GM18502 (cell line): ENCODE measurements around the gene NGEF.
"Not testable (repeated sequence)": the region's sequence is repeated elsewhere in the genome, so short reads cannot be mapped to it uniquely, and the experiment has no call there.

Source experiments
- ATAC-seq: cut with Tn5 transposase; IDR thresholded peaks from one replicate; pipeline ENCODE4 v1.9.1; 2021; ENCODE audit warnings: mild to moderate bottlenecking; ENCODE audit not compliant: unreplicated experiment, poor library complexity

NGEF gene

DNA sequence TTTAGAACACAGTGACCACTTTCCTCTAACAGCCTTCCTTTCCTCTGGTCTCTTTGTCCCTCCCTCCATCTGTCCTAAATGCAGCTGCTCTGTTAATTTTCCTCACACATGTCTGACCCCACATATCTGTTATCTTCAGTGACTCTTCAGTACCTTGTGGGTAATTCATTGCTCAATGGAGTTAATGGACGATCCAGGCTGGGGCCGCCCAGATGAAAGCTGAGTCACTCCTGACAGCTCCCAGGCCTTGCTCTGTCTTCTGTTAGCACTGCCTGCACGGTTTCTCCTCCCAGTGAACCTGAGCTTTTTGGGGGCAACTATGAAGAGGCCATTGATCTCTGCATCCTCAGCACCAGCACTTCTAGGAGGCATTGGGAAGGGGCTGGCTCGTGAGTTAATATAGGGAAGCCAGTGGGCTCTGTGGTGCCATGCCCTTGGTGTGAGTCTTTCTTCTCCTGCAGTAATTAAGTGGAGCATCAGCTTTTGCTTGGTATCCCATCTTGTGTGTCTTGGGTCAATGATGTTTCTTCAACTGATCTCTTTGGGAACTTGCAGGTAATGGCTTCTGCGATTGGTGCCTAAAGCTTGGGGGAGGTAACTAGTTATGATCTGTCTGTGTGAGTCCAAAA, 75.7 kb downstream of the NGEF start:
- ATAC-seq, result no peak

DNA sequence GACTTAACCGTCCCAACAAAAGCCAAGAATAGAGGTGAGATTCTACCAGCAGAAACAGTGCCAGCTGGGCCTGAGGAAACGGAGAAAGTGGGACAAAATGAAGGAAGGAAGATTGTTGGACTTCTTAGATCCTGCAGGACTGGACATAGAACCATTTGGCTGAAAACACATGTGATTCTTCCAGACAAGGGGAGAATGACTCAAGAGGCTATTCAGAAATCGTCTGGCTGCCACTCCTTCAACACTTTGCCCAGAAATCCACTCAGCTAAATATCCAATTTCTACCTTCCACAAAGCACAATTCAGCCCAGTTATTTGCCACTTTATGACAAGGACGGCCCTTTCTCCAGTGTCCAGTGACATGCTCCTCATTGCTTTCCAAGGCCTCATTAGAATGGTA, 81.4 kb downstream of the NGEF start:
- ATAC-seq, result no peak

DNA sequence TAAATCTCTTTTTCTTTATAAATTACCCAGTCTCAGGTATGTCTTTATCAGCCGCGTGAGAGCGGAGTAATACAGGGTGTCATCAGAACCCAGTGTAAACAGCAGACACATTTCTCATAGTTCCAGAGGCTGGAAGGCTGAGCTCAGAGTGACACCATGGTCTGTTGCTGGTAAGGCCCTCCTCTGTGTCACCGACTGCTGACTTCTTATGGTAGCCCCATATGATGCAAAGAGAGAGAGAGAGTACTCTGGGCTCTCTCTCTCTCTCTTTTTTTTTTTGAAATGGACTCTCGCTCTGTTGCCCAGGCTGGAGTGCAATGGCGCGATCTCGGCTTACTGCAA, 83.0 kb downstream of the NGEF start:
- no peak for ATAC-seq

GRCh38 chr2:232929303-232930058, 83.6 kb downstream of the NGEF start:
- no peak for ATAC-seq

DNA sequence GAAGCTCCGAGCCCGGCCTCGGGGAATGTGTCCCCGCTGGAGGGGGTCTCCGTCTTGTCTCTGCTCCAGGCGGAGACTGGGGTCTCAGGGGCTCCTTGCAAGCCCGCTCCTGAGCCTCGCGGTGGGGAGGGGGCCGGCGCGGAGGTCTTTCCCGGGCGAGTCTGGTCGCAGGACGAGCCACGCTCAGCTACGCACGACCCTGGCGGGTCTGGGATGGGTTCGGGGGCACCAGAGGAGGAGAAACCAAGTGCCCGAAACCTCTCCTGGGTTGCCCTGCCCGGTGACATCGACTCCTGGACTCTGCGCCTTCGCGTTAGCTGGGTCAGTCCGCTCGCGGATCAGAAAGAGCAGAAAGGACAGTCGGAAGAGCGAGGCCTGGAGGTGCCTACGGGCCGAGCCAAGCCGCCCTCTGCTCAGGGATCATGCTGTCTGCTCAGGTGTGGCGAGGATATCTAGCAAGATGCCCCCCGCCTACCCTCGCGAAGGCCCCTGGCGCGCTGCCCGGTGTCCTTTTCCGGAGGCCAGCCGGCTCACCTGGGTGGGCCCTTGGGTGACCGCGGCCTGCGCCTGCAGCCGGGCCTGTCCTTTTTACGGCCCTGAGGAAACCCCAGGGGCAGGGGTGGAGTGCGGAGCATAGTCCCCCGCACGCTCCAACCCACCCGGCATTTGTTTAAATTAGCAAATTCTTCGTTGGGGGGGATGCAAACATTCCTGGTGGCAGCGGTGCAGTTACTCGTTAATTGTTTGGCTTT, 84.3 kb downstream of the NGEF start:
- no peak for ATAC-seq

- ATAC-seq, result no peak
Observed at GRCh38 chr2:232927793-232928550, 85.1 kb downstream of the NGEF start.

- no peak for ATAC-seq
Observed at GRCh38 chr2:232927032-232927792, 85.8 kb downstream of the NGEF start.

DNA sequence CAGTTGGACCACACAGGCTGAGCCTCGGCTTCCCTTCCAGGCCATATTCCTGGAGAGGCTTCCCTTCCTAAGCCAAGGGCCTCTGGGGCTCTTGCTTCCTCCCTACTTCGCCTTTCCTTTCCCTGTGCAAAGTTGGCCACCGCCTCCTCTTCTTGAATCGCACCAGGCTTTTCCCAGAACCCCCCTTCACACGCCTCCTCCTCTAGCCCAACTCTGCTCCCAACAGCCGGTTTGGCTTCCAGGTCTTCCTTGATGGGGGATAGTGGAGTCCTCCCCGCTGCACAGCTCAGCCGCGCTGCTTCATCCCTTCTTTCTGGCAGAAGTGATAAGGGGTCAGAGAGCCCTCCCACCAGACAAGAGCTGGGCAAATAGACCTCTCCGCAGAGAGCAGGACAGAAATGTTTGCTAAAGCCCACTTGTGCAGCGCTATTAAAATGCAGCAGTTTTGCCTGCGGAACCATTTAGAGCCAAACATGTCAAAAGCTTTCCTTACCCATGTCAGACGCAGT, 86.6 kb downstream of the NGEF start:
- no peak for ATAC-seq

DNA sequence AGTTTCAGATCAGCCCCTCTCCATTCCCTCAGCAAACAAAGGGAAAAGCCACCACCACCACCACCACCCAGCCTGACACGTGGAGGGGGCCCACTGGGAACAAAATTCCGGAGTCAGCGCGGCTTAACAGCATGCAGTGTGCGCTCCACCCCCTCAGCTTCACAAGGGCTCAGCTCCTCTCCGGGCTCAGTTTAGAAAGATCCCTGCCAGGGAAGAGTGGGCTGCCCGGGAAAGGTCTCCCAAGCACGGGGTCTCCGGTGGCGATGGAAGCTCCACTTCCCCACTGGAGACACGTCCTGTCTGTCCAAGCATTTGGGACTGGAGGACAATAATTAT, 87.3 kb downstream of the NGEF start:
- ATAC-seq, result no peak

DNA sequence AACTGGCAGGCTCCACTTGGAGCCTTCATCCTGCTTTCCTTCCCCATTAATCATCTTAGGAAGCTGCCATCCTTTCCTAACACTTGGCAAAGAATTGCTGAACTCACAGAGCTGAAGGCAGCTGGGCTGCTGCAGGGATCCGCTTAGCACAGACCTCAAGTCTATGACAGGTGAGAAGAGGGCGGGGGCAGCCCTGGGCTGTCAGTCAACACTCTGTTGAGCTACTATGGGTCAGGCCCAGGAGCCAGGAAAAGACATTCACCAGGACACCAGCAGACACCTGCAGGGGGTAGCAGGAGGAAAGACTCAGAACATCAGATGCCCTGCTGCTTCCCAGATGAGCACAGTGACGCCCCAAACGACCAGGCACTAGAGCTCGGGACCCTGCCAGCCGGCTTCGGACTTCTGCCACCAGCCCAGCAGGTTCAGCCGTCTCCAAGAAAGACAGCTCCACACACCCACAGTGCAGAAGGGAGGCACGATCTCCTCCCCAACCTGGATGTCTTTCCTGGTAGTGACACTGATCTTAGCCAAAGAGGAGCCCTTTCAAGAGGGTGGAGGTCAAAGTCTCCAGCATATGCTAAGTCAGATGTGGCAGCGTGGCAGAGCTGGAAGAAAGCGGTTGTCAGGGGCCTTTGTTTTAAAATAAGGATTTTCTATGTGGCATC, 87.8 kb downstream of the NGEF start:
- no peak for ATAC-seq

- no peak for ATAC-seq
Observed at GRCh38 chr2:232924433-232924832, 88.6 kb downstream of the NGEF start.

GRCh38 chr2:232920760-232921159, 92.3 kb downstream of the NGEF start:
- no peak for ATAC-seq

DNA sequence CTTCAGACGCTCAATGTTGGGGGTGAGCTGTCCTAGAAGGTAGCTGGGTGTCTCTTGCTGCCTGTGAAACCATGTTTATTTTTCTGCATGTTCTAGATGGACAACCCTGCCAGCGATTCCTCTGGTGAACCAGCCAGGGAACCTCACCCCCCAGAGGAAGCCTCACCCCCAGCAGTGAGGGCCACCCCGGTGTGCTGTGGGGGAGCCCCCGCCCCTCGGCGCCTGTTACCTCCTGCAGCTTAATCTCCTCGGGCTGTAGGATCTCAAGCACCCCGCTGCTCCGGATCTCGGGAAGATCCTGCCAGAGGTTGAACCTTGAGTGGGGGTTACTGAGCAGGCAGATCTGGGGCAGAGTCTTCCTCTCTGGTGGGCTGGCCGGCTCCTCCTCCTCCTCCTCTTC, 93.0 kb downstream of the NGEF start:
- no peak for ATAC-seq

DNA sequence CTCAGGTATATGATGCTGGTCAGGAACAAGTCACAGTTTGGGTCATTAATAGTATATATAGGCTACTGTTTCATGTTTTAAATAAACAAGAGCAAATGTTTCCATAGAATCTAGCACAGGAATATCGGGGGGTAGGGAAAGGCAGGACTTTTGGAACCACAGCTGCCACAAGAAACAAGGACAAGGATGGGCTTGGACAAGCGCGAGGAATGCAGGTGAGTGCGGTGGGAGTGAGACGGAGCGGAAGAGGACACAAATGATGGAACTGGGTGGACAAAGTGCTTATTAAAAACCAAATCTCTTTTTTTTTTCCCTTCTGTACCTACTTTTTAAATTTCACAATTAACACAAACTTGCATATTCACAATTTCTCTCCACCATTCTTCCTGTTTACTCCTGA, 93.9 kb downstream of the NGEF start:
- ATAC-seq, result no peak

- no peak for ATAC-seq
Observed at GRCh38 chr2:232913903-232914302, 99.2 kb downstream of the NGEF start.

GRCh38 chr2:232911712-232912277, 101.3 kb downstream of the NGEF start:
- ATAC-seq, result no peak

- ATAC-seq, result no peak
Observed at GRCh38 chr2:232910376-232910775, 102.7 kb downstream of the NGEF start.

GRCh38 chr2:232908695-232909094, 104.4 kb downstream of the NGEF start:
- ATAC-seq, result no peak

- ATAC-seq, result not testable (repeated sequence)
Observed at GRCh38 chr2:232907718-232908085, 105.4 kb downstream of the NGEF start.
